Neural progenitor cell (in vitro differentiated cells): ENCODE data around the gene COL25A1. TPM values are rescaled to one million over a fixed set of nuclear protein-coding genes. Genes with fewer than 3 reads are reported as not detected.

Experiments
- DNase-seq: peaks from one replicate; pipeline ENCODE4 v3.0.0-alpha.2; 2016; ENCODE audit warnings: low spot score
- H2AFZ ChIP-seq: fragments of 200-600 bp; sonication (generic); replicated peaks from 2 replicates; pipeline ENCODE4 v1.6.1; 2016; ENCODE audit warnings: antibody characterized with exemption
- H3F3A ChIP-seq: fragments of 200-600 bp; sonication (generic); 2 replicates; pipeline ENCODE4 v1.6.1; 2016; ENCODE audit warnings: antibody characterized with exemption, low read depth
- H3K27ac ChIP-seq: fragments of 200-600 bp; sonication (generic); 2 replicates; pipeline ENCODE4 v1.5.1; 2016; ENCODE audit warnings: mild to moderate bottlenecking
- H3K27me3 ChIP-seq: fragments of 200-600 bp; sonication (generic); 2 replicates; pipeline ENCODE4 v1.6.1; 2016; ENCODE audit warnings: mild to moderate bottlenecking, moderate library complexity
- H3K36me3 ChIP-seq: fragments of 200-600 bp; sonication (generic); 2 replicates; pipeline ENCODE4 v1.5.1; 2016
- H3K4me1 ChIP-seq: fragments of 200-600 bp; sonication (generic); 2 replicates; pipeline ENCODE4 v1.6.1; 2016; ENCODE audit warnings: mixed run types
- H3K4me2 ChIP-seq: fragments of 200-600 bp; sonication (generic); 2 replicates; pipeline ENCODE4 v1.6.1; 2016
- H3K4me3 ChIP-seq: fragments of 200-600 bp; sonication (generic); 2 replicates; pipeline ENCODE4 v1.5.1; 2016
- H3K79me2 ChIP-seq: fragments of 200-600 bp; sonication (generic); 2 replicates; pipeline ENCODE4 v1.6.1; 2016; ENCODE audit warnings: low read depth
- H3K9ac ChIP-seq: fragments of 200-600 bp; sonication (generic); 2 replicates; pipeline ENCODE4 v1.6.1; 2016
- H3K9me3 ChIP-seq: fragments of 200-600 bp; sonication (generic); 2 replicates; pipeline ENCODE4 v1.5.1; 2016; ENCODE audit warnings: low read depth
- H4K20me1 ChIP-seq: fragments of 200-600 bp; sonication (generic); 2 replicates; pipeline ENCODE4 v1.6.1; 2016; ENCODE audit warnings: low read depth
- H3K27ac Mint-ChIP-seq: 3 replicates; pipeline ENCODE4 v1.8.0; 2021; ENCODE audit warnings: mixed read lengths
- H3K27me3 Mint-ChIP-seq: 2 replicates; pipeline ENCODE4 v1.8.0; 2022; ENCODE audit warnings: low read depth, mild to moderate bottlenecking, inconsistent platforms, moderate library complexity, mixed read lengths; ENCODE audit not compliant: insufficient read depth
- H3K36me3 Mint-ChIP-seq: 3 replicates; pipeline ENCODE4 v1.8.0; 2021; ENCODE audit warnings: mixed read lengths
- H3K4me1 Mint-ChIP-seq: 3 replicates; pipeline ENCODE4 v1.8.0; 2021; ENCODE audit warnings: mixed read lengths
- H3K4me3 Mint-ChIP-seq: 3 replicates; pipeline ENCODE4 v1.8.0; 2021; ENCODE audit warnings: mild to moderate bottlenecking, moderate library complexity, mixed read lengths
- H3K9me3 Mint-ChIP-seq: 3 replicates; pipeline ENCODE4 v1.8.0; 2020; ENCODE audit warnings: mixed read lengths
- CTCF ChIP-seq: fragments of 200-600 bp; sonication (generic); IDR thresholded peaks from 2 replicates; pipeline ENCODE4 v1.5.1; 2017; ENCODE audit warnings: antibody characterized with exemption, mild to moderate bottlenecking
- EZH2 ChIP-seq: fragments of 200-600 bp; sonication (generic); IDR thresholded peaks from 2 replicates; pipeline ENCODE4 v1.6.1; 2017; ENCODE audit warnings: antibody characterized with exemption, mild to moderate bottlenecking, moderate library complexity
- EZH2phosphoT487 ChIP-seq: fragments of 200-600 bp; sonication (generic); IDR thresholded peaks from 2 replicates; pipeline ENCODE4 v1.6.1; 2017; ENCODE audit warnings: antibody characterized with exemption
- total RNA-seq: library from RNA; depleted of rRNA; stranded (reverse); fragments of >200 nt; gene quantifications from 2 replicates; pipeline ENCODE4 v1.2.3, GENCODE V29; 2015; ENCODE audit warnings: low replicate concordance

COL25A1 gene
- total RNA-seq, 1 donor from 2014 or later = 1.3 TPM

- Histone ChIP-seq H3K4me2 (no peak overlapping the region), H3K27ac (no peak overlapping the region)
- H3K27ac Mint-ChIP-seq = no peak overlapping the region
Measured at GRCh38 chr4:109123951-109124350, 178.5 kb downstream of the COL25A1 start.

GRCh38 chr4:109121561-109121960 is 180.9 kb downstream of the COL25A1 start:
- H3K9me3 ChIP-seq = no peaks in the 10 kb centered on the region
- H3K79me2 ChIP-seq = no peaks in the 10 kb centered on the region
- no peak overlapping the region for H3K9ac ChIP-seq
- DNase-seq = no peak
- no peak overlapping the region for H3K27ac Mint-ChIP-seq
- H3K4me2 ChIP-seq = no peak overlapping the region
- H3K9me3 Mint-ChIP-seq = no peaks in the 10 kb centered on the region
- H4K20me1 ChIP-seq = no peaks in the 10 kb centered on the region
- no peaks in the 10 kb centered on the region for H3K4me1 Mint-ChIP-seq
- H3K27me3 ChIP-seq = no peaks in the 10 kb centered on the region
- TF ChIP-seq EZH2phosphoT487 = no peak
- no peak for TF ChIP-seq CTCF
- TF ChIP-seq EZH2 = no peak
- no peaks in the 10 kb centered on the region for H3K36me3 Mint-ChIP-seq
- H3K4me3 Mint-ChIP-seq = no peak overlapping the region
- no peaks in the 10 kb centered on the region for H3K36me3 ChIP-seq
- no peak overlapping the region for H3K27ac ChIP-seq
- no peak overlapping the region for H3K4me3 ChIP-seq
- H3F3A ChIP-seq = no peaks in the 10 kb centered on the region
- H3K27me3 Mint-ChIP-seq = no peaks in the 10 kb centered on the region
- no peaks in the 10 kb centered on the region for H3K4me1 ChIP-seq
- H2AFZ ChIP-seq = no peak overlapping the region

More at GRCh38 chr4:109123951-109124350, 178.5 kb downstream of the COL25A1 start:
- Histone ChIP-seq H3F3A (no peaks in the 10 kb centered on the region), H3K27me3 (no peaks in the 10 kb centered on the region), H3K36me3 (no peaks in the 10 kb centered on the region), H3K9me3 (no peaks in the 10 kb centered on the region), H3K4me3 (no peak overlapping the region), H4K20me1 (no peaks in the 10 kb centered on the region), H3K79me2 (no peaks in the 10 kb centered on the region), H2AFZ (no peak overlapping the region), H3K9ac (no peak overlapping the region), H3K4me1 (no peaks in the 10 kb centered on the region)
- H3K9me3 Mint-ChIP-seq = no peaks in the 10 kb centered on the region
- H3K36me3 Mint-ChIP-seq = no peaks in the 10 kb centered on the region
- H3K4me1 Mint-ChIP-seq = no peaks in the 10 kb centered on the region
- TF ChIP-seq CTCF = no peak
- no peak for TF ChIP-seq EZH2
- TF ChIP-seq EZH2phosphoT487 = no peak
- H3K27me3 Mint-ChIP-seq = no peaks in the 10 kb centered on the region
- no peak for DNase-seq
- H3K4me3 Mint-ChIP-seq = no peak overlapping the region

- Histone ChIP-seq H3F3A (no peaks in the 10 kb centered on the region), H3K27ac (no peak overlapping the region), H3K27me3 (no peaks in the 10 kb centered on the region), H3K4me2 (no peak overlapping the region), H3K9ac (no peak overlapping the region), H4K20me1 (no peaks in the 10 kb centered on the region), H2AFZ (no peak overlapping the region), H3K4me3 (no peak overlapping the region), H3K4me1 (no peaks in the 10 kb centered on the region), H3K79me2 (no peaks in the 10 kb centered on the region), H3K9me3 (no peaks in the 10 kb centered on the region), H3K36me3 (no peaks in the 10 kb centered on the region)
- Mint-ChIP-seq H3K4me3 (no peak overlapping the region), H3K4me1 (no peaks in the 10 kb centered on the region), H3K27ac (no peak overlapping the region), H3K36me3 (no peaks in the 10 kb centered on the region), H3K27me3 (no peaks in the 10 kb centered on the region), H3K9me3 (no peaks in the 10 kb centered on the region)
- DNase-seq = no peak
- TF ChIP-seq EZH2 (no peak), EZH2phosphoT487 (no peak), CTCF (no peak)
Measured at GRCh38 chr4:109119852-109120251, 182.6 kb downstream of the COL25A1 start.
